Subcutaneous adipose tissue (tissue), 4 donors: ENCODE measurements around the gene EMID1. TPM values are rescaled to one million over a fixed set of nuclear protein-coding genes. Genes with fewer than 3 reads are reported as not detected.

Experiments
- CTCF ChIP-seq: fragments of 450-650 bp; IDR thresholded peaks from one replicate; pipeline ENCODE4 v1.5.1; 2016; ENCODE audit warnings: low read depth, mild to moderate bottlenecking, control low read depth, antibody characterized with exemption, moderate library complexity
- total RNA-seq, 4 donors: library from RNA; depleted of rRNA; stranded (reverse); fragments of >200 nt; gene quantifications; one replicate each; pipeline ENCODE4 v1.1.0, GENCODE V29; 2016

Gene EMID1
- total RNA-seq, 4 donors from 2014 or later = 0.17 to 1.3 (median 0.94) TPM; not detected in 1

- no peak for TF ChIP-seq CTCF
These were observed 97.2 kb downstream of the EMID1 start for GRCh38 chr22:29302681-29303465.

- no peak for TF ChIP-seq CTCF
These were observed 100.1 kb downstream of the EMID1 start for GRCh38 chr22:29305836-29306174.

GRCh38 chr22:29306175-29306834 is 100.6 kb downstream of the EMID1 start, which contains the start of gene GAS2L1:
Gene GAS2L1 (plus strand): TSS chr22:29306650. CDS start chr22:29308106, 1,456 bp downstream.
- no peak for TF ChIP-seq CTCF

DNA sequence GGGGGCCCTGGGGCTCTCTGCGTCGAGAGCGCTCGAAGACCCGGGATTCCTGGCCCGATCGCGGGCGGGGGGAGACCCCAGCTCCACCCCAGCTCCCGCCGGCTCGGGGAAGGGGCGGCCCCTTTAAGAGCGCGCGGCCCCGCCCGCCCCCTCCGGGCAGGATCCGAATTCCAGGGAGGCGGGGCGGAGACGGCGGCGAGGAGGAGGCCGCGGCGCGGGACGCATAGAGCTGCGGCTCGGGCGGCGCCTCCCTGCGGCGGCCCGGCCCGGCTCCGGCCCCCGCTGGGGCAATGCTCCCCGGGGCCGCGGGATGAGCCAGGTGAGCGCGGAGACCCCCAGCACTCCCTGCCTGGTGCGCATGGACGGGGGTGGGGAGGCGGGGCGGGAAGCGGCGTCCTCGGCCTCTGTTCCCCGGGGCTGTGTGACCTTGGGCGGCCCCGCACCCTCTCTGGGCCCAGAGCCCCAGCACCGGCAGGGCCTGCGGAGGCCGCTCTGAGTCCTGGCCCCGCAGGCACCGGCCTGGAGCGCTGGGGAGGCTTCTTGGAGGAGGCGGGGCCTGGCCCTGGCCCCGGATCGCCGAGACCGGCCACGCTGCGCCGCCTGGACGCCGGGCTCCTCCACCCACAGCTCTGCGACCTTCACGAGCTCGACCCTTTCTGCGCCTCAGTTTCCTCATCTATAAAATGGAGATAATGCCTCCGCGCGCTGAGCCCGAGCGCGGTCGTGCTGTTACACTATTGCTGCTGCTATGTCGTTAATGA is 101.3 kb downstream of the EMID1 start:
- TF ChIP-seq CTCF = no peak

- TF ChIP-seq CTCF = no peak
These were observed 102.0 kb downstream of the EMID1 start for GRCh38 chr22:29307596-29308147.

- TF ChIP-seq CTCF = no peak
These were observed 102.6 kb downstream of the EMID1 start for GRCh38 chr22:29308148-29308790.
